ENCODE results near the gene PRSS35. TPM values are rescaled to one million over a fixed set of nuclear protein-coding genes. Genes with fewer than 3 reads are reported as not detected.

PRSS35 gene
- total and polyA plus RNA-seq, 2 of the 13 experiments (the other 11 are each of a cell fraction or from before 2014, with no cell fraction given), result not detected

DNA sequence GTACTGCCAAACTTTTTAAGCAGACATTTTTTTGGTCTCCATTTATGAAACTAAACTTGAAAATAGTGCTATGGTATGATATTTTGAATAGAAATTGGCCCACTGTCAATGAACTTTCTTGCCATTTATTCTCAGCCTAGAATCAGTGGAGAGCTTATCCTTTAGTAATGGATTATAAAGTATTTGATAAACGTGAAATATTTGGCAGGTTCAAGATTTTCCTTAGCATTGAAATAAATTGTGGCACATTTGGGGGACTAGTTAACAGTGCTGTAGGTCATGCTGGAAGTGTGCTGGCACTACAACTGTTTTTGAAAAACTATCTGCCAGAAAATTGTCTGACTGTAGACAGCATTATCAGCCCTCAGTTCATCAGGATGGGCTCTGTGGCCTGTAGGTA lies 2.1 kb downstream of the PRSS35 start:
- 13% methylated on average over 1 of the region's 1 CpG for WGBS (ENCODE audit: low lambda C conversion rate)
- Histone ChIP-seq H3K79me2 (ENCODE audit: insufficient read depth, low read length) (no peaks in the 10 kb centered on the region), H3K9ac (ENCODE audit: insufficient read depth, low read depth, low read length) (no peak overlapping the region), H3K36me3 (replicated peaks in 1 of 2; ENCODE audit: control insufficient read depth in 1 of 2, insufficient read depth in 2 of 2, low read length in 2 of 2) (no peaks in the 10 kb centered on the region), H3K27me3 (ENCODE audit: control insufficient read depth in 1 of 2, insufficient read depth in 2 of 2, low read length in 2 of 2) (peaks cover 0 to 14% of the 10 kb centered on the region in 2 experiments; a peak in 2 of 5 replicates), H3K27ac (ENCODE audit: extremely low read length, insufficient read depth, low read length) (no peak overlapping the region), H2AFZ (ENCODE audit: low read length) (no peak overlapping the region), H3K4me3 (replicated peaks in 1 of 3; ENCODE audit: insufficient read depth in 1 of 3, low read depth in 2 of 3, low read length in 3 of 3) (no peak overlapping the region), H3K4me1 (ENCODE audit: insufficient read depth, low read length) (0 out of 2 replicates have a peak, but pooled peaks cover 14% of the 10 kb centered on the region), H4K20me1 (ENCODE audit: insufficient read depth, low read length) (no peaks in the 10 kb centered on the region), H3K9me3 (ENCODE audit: low read length) (no peaks in the 10 kb centered on the region), H3K4me2 (ENCODE audit: low read depth, low read length) (no peak overlapping the region)
- FAIRE-seq (no peak), ATAC-seq (no peak), DNase-seq (ENCODE audit: low spot score) (no peak)
- POLR2A ChIA-PET, result no interaction called here
- CTCF ChIA-PET (ENCODE audit: low intra/inter-chr PET ratio, low total read pairs), result interaction anchor here (1.7 to 2.1 kb wide), 2 partner anchors 97 to 293 kb away, joined by 12 to 18 read pairs; no protein-coding TSS in a partner anchor
- TF ChIP-seq ELF1 (CRISPR knock-in tag; IDR thresholded peaks at IDR 0.05), result no peak
- no peak for TF ChIP-seq ZNF121 (CRISPR knock-in tag; IDR thresholded peaks at IDR 0.05)
- TF ChIP-seq TOPORS (CRISPR knock-in tag; IDR thresholded peaks at IDR 0.05), result no peak
- TF ChIP-seq SIX1 (CRISPR knock-in tag; IDR thresholded peaks at IDR 0.05; ENCODE audit: borderline replicate concordance), result no peak
- TF ChIP-seq, protein P1, sequence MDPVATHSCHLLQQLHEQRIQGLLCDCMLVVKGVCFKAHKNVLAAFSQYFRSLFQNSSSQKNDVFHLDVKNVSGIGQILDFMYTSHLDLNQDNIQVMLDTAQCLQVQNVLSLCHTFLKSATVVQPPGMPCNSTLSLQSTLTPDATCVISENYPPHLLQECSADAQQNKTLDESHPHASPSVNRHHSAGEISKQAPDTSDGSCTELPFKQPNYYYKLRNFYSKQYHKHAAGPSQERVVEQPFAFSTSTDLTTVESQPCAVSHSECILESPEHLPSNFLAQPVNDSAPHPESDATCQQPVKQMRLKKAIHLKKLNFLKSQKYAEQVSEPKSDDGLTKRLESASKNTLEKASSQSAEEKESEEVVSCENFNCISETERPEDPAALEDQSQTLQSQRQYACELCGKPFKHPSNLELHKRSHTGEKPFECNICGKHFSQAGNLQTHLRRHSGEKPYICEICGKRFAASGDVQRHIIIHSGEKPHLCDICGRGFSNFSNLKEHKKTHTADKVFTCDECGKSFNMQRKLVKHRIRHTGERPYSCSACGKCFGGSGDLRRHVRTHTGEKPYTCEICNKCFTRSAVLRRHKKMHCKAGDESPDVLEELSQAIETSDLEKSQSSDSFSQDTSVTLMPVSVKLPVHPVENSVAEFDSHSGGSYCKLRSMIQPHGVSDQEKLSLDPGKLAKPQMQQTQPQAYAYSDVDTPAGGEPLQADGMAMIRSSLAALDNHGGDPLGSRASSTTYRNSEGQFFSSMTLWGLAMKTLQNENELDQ (CRISPR knock-in tag; IDR thresholded peaks at IDR 0.05; ENCODE audit: borderline replicate concordance), result no peak
- no peak for TF ChIP-seq ZNF747 (CRISPR knock-in tag; IDR thresholded peaks at IDR 0.05; ENCODE audit: borderline replicate concordance)
- no peak for TF ChIP-seq ZNF790 (CRISPR knock-in tag; IDR thresholded peaks at IDR 0.05; ENCODE audit: borderline replicate concordance)
- TF ChIP-seq TCF7L2 (IDR thresholded peaks at IDR 0.05; ENCODE audit: low read depth, low read length), result no peak
- TF ChIP-seq SSRP1 (CRISPR knock-in tag; IDR thresholded peaks at IDR 0.05), result no peak
- TF ChIP-seq, protein P2, sequence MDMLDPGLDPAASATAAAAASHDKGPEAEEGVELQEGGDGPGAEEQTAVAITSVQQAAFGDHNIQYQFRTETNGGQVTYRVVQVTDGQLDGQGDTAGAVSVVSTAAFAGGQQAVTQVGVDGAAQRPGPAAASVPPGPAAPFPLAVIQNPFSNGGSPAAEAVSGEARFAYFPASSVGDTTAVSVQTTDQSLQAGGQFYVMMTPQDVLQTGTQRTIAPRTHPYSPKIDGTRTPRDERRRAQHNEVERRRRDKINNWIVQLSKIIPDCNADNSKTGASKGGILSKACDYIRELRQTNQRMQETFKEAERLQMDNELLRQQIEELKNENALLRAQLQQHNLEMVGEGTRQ (IDR thresholded peaks at IDR 0.05; ENCODE audit: low read depth, low read length), result no peak
- TF ChIP-seq, protein P2 (CRISPR knock-in tag; IDR thresholded peaks at IDR 0.05; ENCODE audit: borderline replicate concordance), result no peak
- BruUV-seq (replicated peaks), result no TSS peak
- in situ Hi-C loops (cut with HindIII; ENCODE audit: extremely low pct_ligation_motif_present, low pct_unique_long_range_greater_than_20kb), result loop anchor here (5.0 to 25.0 kb wide), 4 partner anchors 97 to 1252 kb away; partner anchors contain the start of genes DOP1A and UBE3D
- intact Hi-C loops (cut with micrococcal nuclease; ENCODE audit: unreplicated experiment), result loop anchor here (2.0 to 10.0 kb wide), 3 partner anchors 300 to 1260 kb away; partner anchors contain the start of genes DOP1A and UBE3D

Measured in HepG2 (cell line).